Lung (tissue), 12 donors: ENCODE results near the gene DNASE1L1. TPM values are rescaled to one million over a fixed set of nuclear protein-coding genes. Genes with fewer than 3 reads are reported as not detected.
A peak's percentile ranks its signal among the peaks of the same experiment; 100 is the strongest.

ENCODE experiments used
- ATAC-seq: fragments of 200-7000 bp; cut with Tn5 transposase; one replicate; pipeline ENCODE4 v1.9.1; 2020; ENCODE audit warnings: moderate number of reproducible peaks; ENCODE audit not compliant: insufficient read depth, low FRiP score
- DNase-seq, 3 donors: peaks; one replicate each; pipeline ENCODE4 v3.0.0-alpha.2; 2013 to 2017
- H3K27ac ChIP-seq, 2 donors: one replicate each; pipeline ENCODE4 v1.5.1; 2013; ENCODE audit warnings: mild to moderate bottlenecking in 2 of 2, moderate library complexity in 2 of 2, control low read depth in 1 of 2, inconsistent platforms in 1 of 2, low read depth in 1 of 2, low read length in 1 of 2
- H3K27me3 ChIP-seq, 3 donors: one replicate each; pipeline ENCODE4 v1.5.1; 2013; ENCODE audit warnings: low read length in 2 of 3; ENCODE audit not compliant: control insufficient read depth in 3 of 3, insufficient read depth in 3 of 3
- H3K36me3 ChIP-seq, 4 donors: one replicate each; pipeline ENCODE4 v1.5.1; 2013; ENCODE audit warnings: low read length in 4 of 4, mild to moderate bottlenecking in 1 of 4, moderate library complexity in 1 of 4; ENCODE audit not compliant: control insufficient read depth in 4 of 4, insufficient read depth in 4 of 4
- H3K4me1 ChIP-seq, 5 donors: one replicate each; pipeline ENCODE4 v1.5.1; 2013; ENCODE audit warnings: low read length in 5 of 5, mild to moderate bottlenecking in 2 of 5, moderate library complexity in 1 of 5; ENCODE audit not compliant: control insufficient read depth in 5 of 5, insufficient read depth in 5 of 5
- H3K4me3 ChIP-seq: one replicate; pipeline ENCODE4 v1.5.1; 2013; ENCODE audit warnings: mild to moderate bottlenecking, control low read depth, moderate library complexity
- H3K9ac ChIP-seq, 2 donors: one replicate each; pipeline ENCODE4 v1.5.1; 2013; ENCODE audit warnings: low read length in 2 of 2, control low read depth in 1 of 2; ENCODE audit not compliant: insufficient read depth in 1 of 2
- H3K9me3 ChIP-seq, 4 donors: one replicate each; pipeline ENCODE4 v1.5.1; 2013; ENCODE audit warnings: low read length in 3 of 4, mild to moderate bottlenecking in 1 of 4, moderate library complexity in 1 of 4; ENCODE audit not compliant: control insufficient read depth in 4 of 4, insufficient read depth in 3 of 4
- WGBS, 2 donors: extraction: QIAGEN DNeasy Blood & Tissue Kit; methylation state at CpG; one replicate each; pipeline ENCODE4 v1.1.7; 2013; 5-methylcytosine and 5-hydroxymethylcytosine counted together
- polyA plus RNA-seq, 2 donors: library from polyadenylated mRNA; stranded (reverse); fragments of 200-250 nt; gene quantifications; one replicate each; pipeline ENCODE4 v1.2.1, GENCODE V29; 2013
- total RNA-seq, 2 donors: library from RNA; depleted of rRNA in 1 of 2; stranded (reverse); fragments of >200 nt in 1 of 2; gene quantifications; one replicate each; pipeline ENCODE4 v1.2.1, GENCODE V29; 2014 to 2021
- TF ChIP-seq, protein P1 (sequence below): IDR thresholded peaks from 2 replicates; pipeline ENCODE4 v1.5.1; 2012; ENCODE audit warnings: mild to moderate bottlenecking; ENCODE audit errors: control extremely low read depth, extremely low read depth
- donor health status: control.
- donor health status: control.
- donor health status: Bipolar disorder and iron deficiency.
- donor health status: healthy.
- donor health status: DM: yes; HTN: yes; CAD: no.

Gene DNASE1L1
- total and polyA plus RNA-seq, 4 donors: 12.5 to 52.3 (median 34.6) TPM

DNA sequence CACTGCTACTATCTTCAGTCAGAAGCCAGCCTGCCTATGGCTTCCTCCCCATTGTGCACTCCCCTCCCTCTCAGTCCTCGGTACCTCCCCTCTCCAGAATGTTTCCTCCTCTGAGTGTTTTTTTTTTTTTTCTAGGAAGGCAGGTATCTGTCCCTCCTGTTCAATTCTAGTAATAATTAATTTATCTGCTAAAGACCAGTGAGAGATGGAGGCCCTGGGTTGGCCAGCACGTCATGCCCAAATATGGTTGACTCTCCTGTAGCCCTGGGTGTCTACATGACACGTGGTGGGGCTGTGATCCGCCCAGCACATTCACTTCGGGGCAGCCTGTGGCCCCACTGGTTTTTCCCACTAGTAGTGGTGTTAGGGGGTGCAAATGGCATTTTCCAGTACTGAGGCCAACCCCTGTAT is 36.4 kb downstream of the DNASE1L1 start:
- no peaks in the 10 kb centered on the region for H3K27me3 ChIP-seq
- H3K36me3 ChIP-seq: peaks cover 0 to 11% (median under 1%) of the 10 kb centered on the region in 4 donors
- peaks cover 0 to 28% (median 2%) of the 10 kb centered on the region in 5 donors for H3K4me1 ChIP-seq
- peak overlapping the region in 1 of 2 donors; percentile 87 for H3K27ac ChIP-seq
- no peak overlapping the region for H3K9ac ChIP-seq
- DNase-seq: no peak
- no peak overlapping the region for H3K4me3 ChIP-seq
- ATAC-seq: no peak
- 32 to 46% methylated on average over 5 of the region's 5 CpGs for WGBS, 2 donors
- H3K9me3 ChIP-seq: peaks cover 0 to 6% (median 0%) of the 10 kb centered on the region in 4 donors
- TF ChIP-seq, protein P1, sequence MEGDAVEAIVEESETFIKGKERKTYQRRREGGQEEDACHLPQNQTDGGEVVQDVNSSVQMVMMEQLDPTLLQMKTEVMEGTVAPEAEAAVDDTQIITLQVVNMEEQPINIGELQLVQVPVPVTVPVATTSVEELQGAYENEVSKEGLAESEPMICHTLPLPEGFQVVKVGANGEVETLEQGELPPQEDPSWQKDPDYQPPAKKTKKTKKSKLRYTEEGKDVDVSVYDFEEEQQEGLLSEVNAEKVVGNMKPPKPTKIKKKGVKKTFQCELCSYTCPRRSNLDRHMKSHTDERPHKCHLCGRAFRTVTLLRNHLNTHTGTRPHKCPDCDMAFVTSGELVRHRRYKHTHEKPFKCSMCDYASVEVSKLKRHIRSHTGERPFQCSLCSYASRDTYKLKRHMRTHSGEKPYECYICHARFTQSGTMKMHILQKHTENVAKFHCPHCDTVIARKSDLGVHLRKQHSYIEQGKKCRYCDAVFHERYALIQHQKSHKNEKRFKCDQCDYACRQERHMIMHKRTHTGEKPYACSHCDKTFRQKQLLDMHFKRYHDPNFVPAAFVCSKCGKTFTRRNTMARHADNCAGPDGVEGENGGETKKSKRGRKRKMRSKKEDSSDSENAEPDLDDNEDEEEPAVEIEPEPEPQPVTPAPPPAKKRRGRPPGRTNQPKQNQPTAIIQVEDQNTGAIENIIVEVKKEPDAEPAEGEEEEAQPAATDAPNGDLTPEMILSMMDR: no peak

DNA sequence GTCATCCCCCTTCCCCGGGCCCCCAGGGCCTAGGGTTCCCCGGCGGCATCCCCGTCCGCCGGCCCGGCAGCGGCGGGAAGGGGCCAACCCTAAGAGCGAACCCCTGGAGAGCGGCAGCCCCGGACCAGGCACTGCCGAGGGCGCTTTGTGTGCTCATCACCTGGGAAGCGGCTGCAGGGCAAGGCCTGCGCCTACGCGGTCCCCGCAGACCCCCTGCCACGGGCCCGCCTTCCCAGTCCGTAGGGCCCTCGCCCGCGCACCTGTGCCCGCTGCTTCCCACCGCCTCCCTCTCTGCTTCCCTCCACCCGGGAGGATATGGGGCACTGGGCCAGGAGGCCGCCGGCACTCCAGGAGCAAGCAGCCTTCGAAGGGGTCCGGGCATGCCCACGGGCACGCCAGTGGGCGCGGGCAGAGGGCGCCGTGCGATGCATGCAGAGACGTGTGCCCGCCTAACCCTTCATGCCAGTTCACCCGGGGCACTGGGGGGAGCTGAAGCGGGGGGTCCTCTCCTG is 37.2 kb downstream of the DNASE1L1 start:
- Histone ChIP-seq H3K9ac (no peak overlapping the region), H3K27ac (peak overlapping the region; percentile 57 to 87), H3K4me3 (no peak overlapping the region), H3K4me1 (peaks cover 0 to 24% (median 2%) of the 10 kb centered on the region in 5 donors), H3K9me3 (peaks cover 0 to 6% (median 0%) of the 10 kb centered on the region in 4 donors), H3K27me3 (no peaks in the 10 kb centered on the region), H3K36me3 (peaks cover 0 to 13% (median 7%) of the 10 kb centered on the region in 4 donors)
- TF ChIP-seq, protein P1: no peak
- 4 to 42% methylated on average over 26 to 43 of the region's 43 CpGs for WGBS, 2 donors
- DNase-seq (no peak), ATAC-seq (no peak)

DNA sequence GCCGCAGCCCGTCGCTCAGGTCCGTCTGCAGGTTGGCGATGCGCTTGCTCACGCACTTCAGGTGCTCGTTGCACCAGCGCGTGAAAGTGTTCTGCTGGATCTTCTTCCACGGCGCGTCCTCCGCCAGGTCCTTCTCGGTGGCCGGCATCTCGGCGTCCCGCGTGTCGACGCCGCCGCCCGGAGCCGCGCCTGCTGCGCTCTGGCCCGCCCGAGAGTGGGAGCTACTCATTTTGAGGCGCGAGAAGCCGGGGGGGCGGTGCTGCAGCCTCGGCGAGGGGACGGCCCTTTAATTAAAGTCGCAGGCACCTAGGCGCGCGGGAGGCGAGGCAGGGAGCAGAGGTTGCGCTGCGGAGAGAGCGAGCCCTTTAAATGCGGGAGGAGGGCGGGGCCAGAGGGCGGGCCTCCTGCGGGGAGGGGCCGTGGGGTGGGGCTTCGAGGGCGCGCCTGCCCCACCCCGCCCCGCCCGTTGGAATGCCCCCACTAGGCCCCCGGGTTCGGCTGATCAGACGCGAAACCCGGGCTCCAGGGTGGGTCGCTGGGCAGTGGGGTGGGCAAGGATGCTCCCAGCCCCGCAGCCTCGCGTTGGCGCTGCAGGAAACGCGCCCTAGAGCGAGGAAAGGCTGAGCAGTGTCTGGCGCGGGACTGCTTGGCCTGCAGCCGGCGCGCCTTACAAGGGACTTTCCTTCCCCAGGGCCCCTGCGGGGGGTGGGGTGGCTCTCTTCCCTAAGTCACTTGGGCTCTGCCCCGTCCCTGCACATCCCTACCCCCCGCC is 37.9 kb downstream of the DNASE1L1 start:
- Histone ChIP-seq H3K4me3 (peak overlapping the region; percentile 72), H3K4me1 (peaks cover 0 to 24% (median 2%) of the 10 kb centered on the region in 5 donors), H3K27ac (peak overlapping the region; percentile 85 to 87), H3K9ac (peak overlapping the region in 1 of 2 donors; percentile 4), H3K9me3 (peaks cover 0 to 6% (median 0%) of the 10 kb centered on the region in 4 donors), H3K36me3 (peaks cover 0 to 18% (median 13%) of the 10 kb centered on the region in 4 donors), H3K27me3 (no peaks in the 10 kb centered on the region)
- WGBS, 2 donors: 1 to 26% methylated on average over 20 to 77 of the region's 77 CpGs
- TF ChIP-seq, protein P1: no peak
- DNase-seq (peak; percentile 96), ATAC-seq (peak; percentile 64)
